ENCODE data around the gene HRH4. TPM values are rescaled to one million over a fixed set of nuclear protein-coding genes. Genes with fewer than 3 reads are reported as not detected.

The HRH4 gene
- polyA plus RNA-seq, 1 donor (not counting 4 experiments of a cell fraction or from before 2014, with no cell fraction given): 0.03 TPM

GRCh38 chr18:24459772-24460171 is 665 bp upstream of the HRH4 start:
- dilution Hi-C loops (cut with MboI; ENCODE audit: extremely low pct_ligation_motif_present, low sequenced_read_pairs): no loop called here
- no peaks in the 10 kb centered on the region for H3K9me3 ChIP-seq (ENCODE audit: control insufficient read depth, low read depth, low read length)
- H3K9ac ChIP-seq (ENCODE audit: control insufficient read depth, extremely low read depth, insufficient read depth, low read length): no peak overlapping the region
- no peak for FAIRE-seq
- H4K20me1 ChIP-seq (ENCODE audit: control insufficient read depth, extremely low read depth, insufficient read depth, low read length): peaks cover 2% of the 10 kb centered on the region
- H3K4me2 ChIP-seq (ENCODE audit: control insufficient read depth, extremely low read depth, insufficient read depth, low read depth, low read length): no peak overlapping the region
- TF ChIP-seq EZH2 (IDR thresholded peaks at IDR 0.05; ENCODE audit: low read length) (no peak), CTCF (optimal IDR thresholded peaks at IDR 0.05 in 1 of 3, IDR thresholded peaks at IDR 0.05 in 1 of 3, conservative IDR thresholded peaks at IDR 0.05 in 1 of 3; ENCODE audit: extremely low read depth in 1 of 3, insufficient read depth in 2 of 3, low read length in 3 of 3) (no peak)
- no peak overlapping the region for H3K4me3 ChIP-seq (ENCODE audit: control insufficient read depth in 2 of 3, extremely low read depth in 1 of 3, insufficient read depth in 2 of 3, low read depth in 1 of 3, low read length in 3 of 3)
- H3K4me1 ChIP-seq (ENCODE audit: control insufficient read depth, extremely low read depth, insufficient read depth, low read length): no peaks in the 10 kb centered on the region
- no peak for DNase-seq (ENCODE audit: low read depth, low spot score)
- H3K36me3 ChIP-seq (ENCODE audit: control insufficient read depth in 2 of 2, extremely low read depth in 1 of 2, insufficient read depth in 2 of 2, low read length in 2 of 2): peaks cover 0 to 6% of the 10 kb centered on the region in 2 experiments
- H3K27me3 ChIP-seq (ENCODE audit: control insufficient read depth, extremely low read depth, insufficient read depth, low read length): no peaks in the 10 kb centered on the region
- H2AFZ ChIP-seq (ENCODE audit: control insufficient read depth, low read length): no peak overlapping the region
- H3K9me1 ChIP-seq (ENCODE audit: control insufficient read depth, extremely low read depth, insufficient read depth, low read length): no peaks in the 10 kb centered on the region
- no peak overlapping the region for H3K27ac ChIP-seq (ENCODE audit: control insufficient read depth, insufficient read depth, low read length)
- H3K79me2 ChIP-seq (ENCODE audit: control insufficient read depth, insufficient read depth, low read length): no peaks in the 10 kb centered on the region

GRCh38 chr18:24461996-24462395 is 1.6 kb downstream of the HRH4 start:
- no peak for DNase-seq (ENCODE audit: low read depth, low spot score)
- TF ChIP-seq EZH2 (IDR thresholded peaks at IDR 0.05; ENCODE audit: low read length): no peak
- no peak for TF ChIP-seq CTCF (optimal IDR thresholded peaks at IDR 0.05 in 1 of 3, IDR thresholded peaks at IDR 0.05 in 1 of 3, conservative IDR thresholded peaks at IDR 0.05 in 1 of 3; ENCODE audit: extremely low read depth in 1 of 3, insufficient read depth in 2 of 3, low read length in 3 of 3)
- dilution Hi-C loops (cut with MboI; ENCODE audit: extremely low pct_ligation_motif_present, low sequenced_read_pairs): no loop called here
- Histone ChIP-seq H3K9me1 (ENCODE audit: control insufficient read depth, extremely low read depth, insufficient read depth, low read length) (no peaks in the 10 kb centered on the region), H3K27me3 (ENCODE audit: control insufficient read depth, extremely low read depth, insufficient read depth, low read length) (no peaks in the 10 kb centered on the region), H3K36me3 (ENCODE audit: control insufficient read depth in 2 of 2, extremely low read depth in 1 of 2, insufficient read depth in 2 of 2, low read length in 2 of 2) (no peaks in the 10 kb centered on the region), H3K4me3 (ENCODE audit: control insufficient read depth in 2 of 3, extremely low read depth in 1 of 3, insufficient read depth in 2 of 3, low read depth in 1 of 3, low read length in 3 of 3) (no peak overlapping the region), H4K20me1 (ENCODE audit: control insufficient read depth, extremely low read depth, insufficient read depth, low read length) (peaks cover 2% of the 10 kb centered on the region), H3K9me3 (ENCODE audit: control insufficient read depth, low read depth, low read length) (no peaks in the 10 kb centered on the region), H3K27ac (ENCODE audit: control insufficient read depth, insufficient read depth, low read length) (no peak overlapping the region), H3K4me2 (ENCODE audit: control insufficient read depth, extremely low read depth, insufficient read depth, low read depth, low read length) (no peak overlapping the region), H3K79me2 (ENCODE audit: control insufficient read depth, insufficient read depth, low read length) (no peaks in the 10 kb centered on the region), H3K9ac (ENCODE audit: control insufficient read depth, extremely low read depth, insufficient read depth, low read length) (no peak overlapping the region), H3K4me1 (ENCODE audit: control insufficient read depth, extremely low read depth, insufficient read depth, low read length) (no peaks in the 10 kb centered on the region), H2AFZ (ENCODE audit: control insufficient read depth, low read length) (no peak overlapping the region)
- no peak for FAIRE-seq

Data from keratinocyte (primary cell).